Hematopoietic multipotent progenitor cell treated with erythropoietin and hydrocortisone succinate and interleukin-3 and kit ligand, for 8 days (in vitro differentiated cells): ENCODE data around the gene STX5.
"Not testable (repeated sequence)": the region's sequence is repeated elsewhere in the genome, so short reads cannot be mapped to it uniquely, and the experiment has no call there.

Experiments
- DNase-seq: peaks from one replicate; pipeline ENCODE4 v3.0.0-alpha.2; 2015

Gene STX5

GRCh38 chr11:62831520-62832335 lies at the start of gene STX5:
Gene STX5 (minus strand): TSS chr11:62832051. CDS start chr11:62831243, 808 bp downstream.
- DNase-seq = peak; percentile 97

DNA sequence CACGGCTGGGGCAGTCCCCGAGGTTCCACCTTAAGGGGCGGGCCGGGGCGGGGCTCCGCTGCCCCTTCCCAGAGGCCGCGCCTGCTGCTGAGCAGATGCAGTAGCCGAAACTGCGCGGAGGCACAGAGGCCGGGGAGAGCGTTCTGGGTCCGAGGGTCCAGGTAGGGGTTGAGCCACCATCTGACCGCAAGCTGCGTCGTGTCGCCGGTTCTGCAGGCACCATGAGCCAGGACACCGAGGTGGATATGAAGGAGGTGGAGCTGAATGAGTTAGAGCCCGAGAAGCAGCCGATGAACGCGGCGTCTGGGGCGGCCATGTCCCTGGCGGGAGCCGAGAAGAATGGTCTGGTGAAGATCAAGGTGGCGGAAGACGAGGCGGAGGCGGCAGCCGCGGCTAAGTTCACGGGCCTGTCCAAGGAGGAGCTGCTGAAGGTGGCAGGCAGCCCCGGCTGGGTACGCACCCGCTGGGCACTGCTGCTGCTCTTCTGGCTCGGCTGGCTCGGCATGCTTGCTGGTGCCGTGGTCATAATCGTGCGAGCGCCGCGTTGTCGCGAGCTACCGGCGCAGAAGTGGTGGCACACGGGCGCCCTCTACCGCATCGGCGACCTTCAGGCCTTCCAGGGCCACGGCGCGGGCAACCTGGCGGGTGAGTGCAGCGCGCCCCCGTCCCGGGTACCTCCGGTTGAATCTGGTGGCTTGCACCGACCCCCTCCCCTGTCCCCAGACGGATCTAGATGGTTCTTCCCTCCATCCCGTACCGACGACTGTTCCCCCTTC lies 49.1 kb upstream of the STX5 start, which contains the start of gene SLC3A2:
TSS of gene SLC3A2 (plus strand) at position 94 of the 776 bp plus-strand sequence. CDS start at position 222, 128 bp downstream.
- peak; percentile 91 for DNase-seq

DNA sequence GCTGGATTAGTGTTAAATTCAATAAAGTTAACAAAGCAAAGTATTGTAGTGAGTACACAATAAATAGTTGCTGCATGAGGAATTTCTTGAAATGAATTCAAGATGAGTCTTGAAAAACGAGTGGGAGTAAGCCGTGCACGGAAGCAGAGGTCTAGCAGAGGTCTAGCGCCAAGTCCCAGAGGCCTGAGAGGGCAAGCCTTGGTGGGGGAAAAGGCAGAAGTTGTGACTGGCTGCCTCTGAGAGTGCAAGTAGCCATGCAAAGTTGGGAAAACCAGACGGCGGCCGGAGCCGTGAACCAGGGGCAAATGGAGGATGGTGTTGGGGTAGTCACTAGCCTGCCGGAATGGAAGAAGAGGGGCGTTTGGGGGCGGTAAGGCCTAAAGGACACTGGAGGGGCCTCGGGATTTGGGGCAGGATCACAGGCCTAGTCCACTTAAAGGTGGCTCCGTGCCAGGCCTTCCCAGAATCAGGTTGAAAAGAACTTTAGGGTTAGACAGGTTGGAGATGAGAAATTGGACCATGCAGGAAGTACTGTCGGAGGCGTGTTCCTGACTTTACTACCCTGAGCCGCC lies 48.5 kb upstream of the STX5 start:
- DNase-seq = peak; percentile 57

GRCh38 chr11:62879235-62879978 lies 47.6 kb upstream of the STX5 start:
- DNase-seq = peak; percentile 97

- DNase-seq = no peak
These were observed 44.9 kb upstream of the STX5 start for GRCh38 chr11:62876712-62877111.

DNA sequence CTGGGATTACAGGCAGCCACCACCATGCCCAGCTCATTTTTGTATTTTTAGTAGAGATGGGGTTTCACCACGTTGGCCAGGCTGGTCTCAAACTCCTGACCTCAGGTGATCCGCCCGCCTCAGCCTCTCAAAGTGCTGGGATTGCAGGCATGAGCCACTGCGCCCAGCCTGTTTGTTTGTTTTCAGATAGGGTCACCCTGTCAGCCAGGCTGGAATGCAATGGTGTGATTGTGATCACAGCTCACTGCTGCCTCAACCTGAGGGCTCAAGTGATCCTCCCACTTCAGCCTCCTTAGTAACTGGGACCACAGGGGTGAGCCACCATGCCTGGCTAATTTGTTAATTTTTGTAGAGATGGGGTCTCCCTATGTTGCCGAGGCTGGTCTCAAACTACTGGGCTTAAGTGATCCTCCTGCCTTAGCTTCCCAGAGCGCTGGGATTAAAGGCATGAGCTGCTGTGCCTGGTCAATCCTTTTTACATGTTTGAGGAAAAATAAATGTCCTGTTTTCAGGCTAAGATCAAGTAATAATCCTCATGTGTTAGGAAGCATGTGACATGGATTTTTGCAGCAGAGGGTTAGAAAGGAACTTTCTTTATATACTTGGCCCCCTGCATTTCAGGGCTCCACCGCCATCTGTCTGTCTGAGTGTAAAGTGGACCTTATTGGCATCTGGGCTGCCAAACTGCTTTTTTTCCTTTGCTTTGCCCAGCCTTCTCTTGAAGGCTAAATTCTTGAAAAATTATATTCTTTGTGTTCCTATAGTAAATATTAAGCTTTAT lies 44.0 kb upstream of the STX5 start:
- no peak for DNase-seq

DNA sequence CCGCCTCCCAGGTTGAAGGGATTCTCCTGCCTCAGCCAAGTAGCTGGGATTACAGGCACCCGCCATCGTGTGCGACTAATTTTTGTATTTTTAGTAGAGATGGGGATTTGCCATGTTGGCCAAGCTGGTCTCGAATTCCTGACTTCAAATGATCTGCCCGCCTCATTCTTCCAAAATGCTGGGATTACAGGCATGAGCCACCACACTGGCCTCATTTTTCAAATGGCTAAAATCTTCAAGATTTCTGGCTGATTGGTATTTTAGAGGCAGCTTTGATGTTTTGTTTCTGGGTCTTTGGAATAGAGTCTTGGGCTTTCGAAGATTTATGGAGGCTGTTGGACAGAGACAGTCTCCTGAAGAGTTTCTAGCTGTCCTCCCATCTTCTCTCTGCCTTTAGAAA lies 43.0 kb upstream of the STX5 start:
- DNase-seq = no peak

- no peak for DNase-seq
These were observed 33.8 kb upstream of the STX5 start for GRCh38 chr11:62865635-62866034.

GRCh38 chr11:62863687-62864335 lies 32.0 kb upstream of the STX5 start:
- DNase-seq = no peak

DNA sequence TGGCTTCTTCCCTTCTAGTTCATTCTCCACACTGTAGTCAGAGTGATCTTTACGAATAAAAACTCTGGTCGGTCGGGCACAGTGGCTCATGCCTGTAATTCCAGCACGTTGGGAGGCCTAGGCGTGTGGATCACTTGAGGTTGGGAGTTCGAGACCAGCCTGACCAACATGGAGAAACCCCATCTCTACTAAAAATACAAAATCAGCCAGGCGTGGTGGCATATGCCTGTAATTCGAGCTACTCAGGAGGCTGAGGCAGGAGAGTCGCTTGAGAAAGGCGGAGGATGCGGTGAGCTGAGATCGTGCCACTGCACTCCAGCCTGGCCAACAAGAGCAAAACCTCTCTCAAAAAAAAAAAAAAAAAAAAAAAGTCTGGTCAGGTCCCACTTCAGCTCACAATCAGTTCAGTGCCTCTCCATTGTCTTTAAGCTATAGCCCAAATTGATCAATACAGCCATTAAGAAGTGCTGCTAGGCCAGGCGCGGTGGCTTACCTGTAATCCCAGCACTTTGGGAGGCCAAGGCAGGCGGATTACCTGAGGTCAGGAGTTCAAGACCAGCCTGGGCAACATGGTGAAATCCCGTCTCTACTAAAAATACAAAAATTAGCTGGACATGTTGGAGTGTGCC lies 29.8 kb upstream of the STX5 start:
- not testable (repeated sequence) for DNase-seq

- no peak for DNase-seq
These were observed 29.1 kb upstream of the STX5 start for GRCh38 chr11:62860835-62861563.

GRCh38 chr11:62859281-62859703 lies 27.4 kb upstream of the STX5 start:
- DNase-seq = peak; percentile 51

- no peak for DNase-seq
These were observed 26.4 kb upstream of the STX5 start for GRCh38 chr11:62858201-62858600.

DNA sequence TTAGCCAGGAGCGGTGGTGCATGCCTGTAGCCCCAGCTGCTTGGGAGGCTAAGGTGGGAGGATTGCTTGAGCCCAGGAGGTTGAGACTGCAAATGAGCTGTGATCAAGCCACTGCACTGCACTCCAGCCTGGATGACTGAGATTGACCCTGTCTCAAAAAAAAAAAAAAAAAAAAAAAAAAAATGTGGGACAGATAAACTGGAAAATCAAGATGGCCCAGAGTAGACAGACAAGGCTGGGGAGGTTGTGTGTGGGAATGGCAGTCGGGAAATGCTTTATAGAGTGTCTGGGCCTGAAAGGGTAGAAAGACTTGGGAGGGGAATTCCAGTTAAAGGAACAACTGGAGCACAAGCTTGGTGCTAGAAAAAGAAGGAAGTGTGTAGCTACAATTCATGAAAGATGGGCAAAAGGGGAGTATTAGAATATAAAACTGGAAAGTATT lies 25.7 kb upstream of the STX5 start:
- no peak for DNase-seq

DNA sequence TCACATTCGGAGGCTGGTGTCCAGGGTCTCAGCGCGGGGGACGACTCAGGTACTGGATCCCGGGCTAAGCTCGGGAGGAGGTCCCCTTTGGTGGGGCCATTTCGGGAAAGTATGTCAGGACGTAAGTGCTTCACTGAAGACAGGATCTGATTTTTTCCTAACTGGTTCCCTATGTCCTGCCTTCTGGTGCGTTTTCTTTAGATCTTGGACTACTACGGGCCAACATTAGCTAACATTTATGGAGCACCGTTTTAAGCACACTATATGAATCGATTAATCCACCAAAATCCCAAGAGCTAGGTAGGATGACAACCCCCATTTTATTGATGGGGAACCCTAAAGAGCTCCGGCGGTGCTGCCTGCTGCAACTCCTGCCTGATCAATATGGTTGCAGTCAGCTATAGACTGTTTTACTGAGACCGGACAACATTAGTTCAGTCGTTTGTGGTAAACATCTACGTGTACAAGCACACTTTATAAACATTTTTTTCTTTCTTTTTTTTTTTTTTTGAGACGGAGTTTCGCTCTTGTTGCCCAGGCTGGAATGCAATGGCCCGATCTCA lies 24.6 kb upstream of the STX5 start:
- DNase-seq = peak; percentile 44

DNA sequence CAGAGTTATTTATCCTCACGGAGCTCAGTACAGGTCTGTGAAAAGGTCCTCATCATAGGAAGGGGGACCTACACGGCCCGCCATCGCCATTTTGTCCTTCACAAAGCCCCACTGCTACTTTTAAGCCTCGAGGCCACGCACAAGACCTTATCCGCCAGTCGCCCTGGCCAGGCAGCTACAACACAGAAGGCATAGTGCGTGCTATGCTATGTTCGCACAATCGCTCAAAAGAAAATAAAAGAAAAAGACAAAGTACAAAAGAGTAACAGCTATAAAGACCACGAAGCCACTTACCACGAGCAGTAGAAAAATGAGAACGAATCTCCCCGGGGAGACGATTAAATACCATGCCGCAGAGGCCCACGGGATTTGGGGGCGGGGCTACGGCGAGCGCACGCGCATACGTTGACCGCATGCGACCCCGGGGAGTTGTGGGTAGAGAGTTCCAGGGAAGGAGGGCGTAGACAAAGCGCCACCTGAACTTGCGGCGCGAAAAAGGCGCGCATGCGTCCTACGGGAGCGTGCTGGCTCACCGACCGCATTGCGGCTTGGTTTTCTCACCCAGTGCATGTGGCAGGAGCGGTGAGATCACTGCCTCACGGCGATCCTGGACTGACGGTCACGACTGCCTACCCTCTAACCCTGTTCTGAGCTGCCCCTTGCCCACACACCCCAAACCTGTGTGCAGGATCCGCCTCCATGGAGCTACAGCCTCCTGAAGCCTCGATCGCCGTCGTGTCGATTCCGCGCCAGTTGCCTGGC lies 23.9 kb upstream of the STX5 start:
- peak; percentile 98 for DNase-seq

DNA sequence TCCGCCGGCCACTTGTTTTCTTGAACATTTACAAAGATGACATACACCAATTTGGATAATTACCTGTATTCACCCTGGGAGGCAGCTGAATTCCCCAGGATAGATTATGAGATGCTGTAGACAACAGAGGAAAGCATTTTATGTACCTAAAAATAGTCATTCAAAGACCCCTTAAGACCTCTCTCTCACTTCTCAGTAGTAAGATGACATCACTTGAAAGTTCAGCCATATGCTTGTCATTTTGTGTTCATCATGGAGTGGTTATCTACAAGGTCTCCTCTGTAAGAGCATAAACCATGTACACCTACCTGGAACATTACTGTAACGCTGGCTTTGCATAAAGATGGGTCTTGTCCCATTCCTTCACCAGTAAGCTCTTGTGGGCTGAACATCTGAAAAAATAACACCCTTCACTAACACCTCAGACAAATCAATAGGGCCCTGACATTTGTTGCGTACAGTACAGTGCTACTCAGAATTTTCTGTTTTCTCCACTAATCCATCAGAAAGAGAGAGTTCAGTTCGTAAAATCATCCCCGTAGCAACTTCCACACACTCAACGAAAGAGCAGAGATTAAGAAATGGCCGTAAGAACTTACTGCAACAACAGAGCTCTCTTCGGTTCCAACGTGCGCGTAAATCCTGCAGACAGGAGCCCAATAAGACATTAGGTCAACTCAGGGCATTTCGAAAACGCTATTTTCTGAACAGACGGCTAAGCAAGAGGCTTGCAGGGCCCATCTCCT lies 23.1 kb upstream of the STX5 start:
- peak; percentile 55 for DNase-seq
